ENCODE data around the gene KANK4. TPM values are rescaled to one million over a fixed set of nuclear protein-coding genes. Genes with fewer than 3 reads are reported as not detected.

The KANK4 gene
- under 1 TPM; 0.46 to 0.70 TPM for total RNA-seq
- 4.6 TPM for polyA plus RNA-seq (2013, experiment 1 of 2)
- 4.9 TPM for polyA plus RNA-seq (2013, experiment 2 of 2)
- long read RNA-seq, experiment 1, partial matches to known transcripts, result 0 of 1 reads
- long read RNA-seq, experiment 1, other reads (novel, unspliced or antisense), result 1 of 1 reads
- long read RNA-seq, experiment 2, full-length matches to known transcripts, result 1 of 1 reads
- long read RNA-seq, experiment 2, partial matches to known transcripts, result 0 of 1 reads
- long read RNA-seq, experiment 2, other reads (novel, unspliced or antisense), result 0 of 1 reads
- long read RNA-seq, experiment 3, full-length matches to known transcripts, result 2 of 3 reads
- long read RNA-seq, experiment 3, partial matches to known transcripts, result 0 of 3 reads
- long read RNA-seq, experiment 3, other reads (novel, unspliced or antisense), result 1 of 3 reads
- long read RNA-seq, experiment 4, partial matches to known transcripts, result 1 of 2 reads
- long read RNA-seq, experiment 4, other reads (novel, unspliced or antisense), result 1 of 2 reads

- DNase-seq, result peak; percentile 82
- Histone ChIP-seq H3K27me3 (ENCODE audit: control insufficient read depth, insufficient read depth, low read length, poor library complexity, severe bottlenecking) (peaks cover 69% of the 10 kb centered on the region), H3K27ac (ENCODE audit: low read depth, low read length) (no peak within 1 kb of the TSS), H3K36me3 (ENCODE audit: control insufficient read depth, insufficient read depth, low read length) (no peaks in the 10 kb centered on the region), H3K9ac (ENCODE audit: extremely low read depth, low read length, poor library complexity, severe bottlenecking) (no peak within 1 kb of the TSS), H3K9me3 (ENCODE audit: control insufficient read depth, low read length) (no peaks in the 10 kb centered on the region), H3K4me1 (ENCODE audit: control insufficient read depth, insufficient read depth, low read length) (no peaks in the 10 kb centered on the region), H3K4me3 (ENCODE audit: low read length) (peak within 1 kb of the TSS; percentile 74)
- peaks cover 64% of the 10 kb centered on the region for H3K27me3 Mint-ChIP-seq (ENCODE audit: insufficient read depth)
- no peaks in the 10 kb centered on the region for H3K9me3 Mint-ChIP-seq
- TF ChIP-seq, protein P1, sequence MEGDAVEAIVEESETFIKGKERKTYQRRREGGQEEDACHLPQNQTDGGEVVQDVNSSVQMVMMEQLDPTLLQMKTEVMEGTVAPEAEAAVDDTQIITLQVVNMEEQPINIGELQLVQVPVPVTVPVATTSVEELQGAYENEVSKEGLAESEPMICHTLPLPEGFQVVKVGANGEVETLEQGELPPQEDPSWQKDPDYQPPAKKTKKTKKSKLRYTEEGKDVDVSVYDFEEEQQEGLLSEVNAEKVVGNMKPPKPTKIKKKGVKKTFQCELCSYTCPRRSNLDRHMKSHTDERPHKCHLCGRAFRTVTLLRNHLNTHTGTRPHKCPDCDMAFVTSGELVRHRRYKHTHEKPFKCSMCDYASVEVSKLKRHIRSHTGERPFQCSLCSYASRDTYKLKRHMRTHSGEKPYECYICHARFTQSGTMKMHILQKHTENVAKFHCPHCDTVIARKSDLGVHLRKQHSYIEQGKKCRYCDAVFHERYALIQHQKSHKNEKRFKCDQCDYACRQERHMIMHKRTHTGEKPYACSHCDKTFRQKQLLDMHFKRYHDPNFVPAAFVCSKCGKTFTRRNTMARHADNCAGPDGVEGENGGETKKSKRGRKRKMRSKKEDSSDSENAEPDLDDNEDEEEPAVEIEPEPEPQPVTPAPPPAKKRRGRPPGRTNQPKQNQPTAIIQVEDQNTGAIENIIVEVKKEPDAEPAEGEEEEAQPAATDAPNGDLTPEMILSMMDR (conservative IDR thresholded peaks at IDR 0.05), result peak; percentile 27
- H3K27ac Mint-ChIP-seq, result no peak within 1 kb of the TSS
- H3K4me1 Mint-ChIP-seq, result peaks cover 5% of the 10 kb centered on the region
- WGBS, 2 experiments (ENCODE audit: insufficient coverage in 1 of 2, insufficient read length in 1 of 2), result 1% methylated on average over 12 to 84 of the region's 84 CpGs
- no peaks in the 10 kb centered on the region for H3K36me3 Mint-ChIP-seq (ENCODE audit: low read depth)
- peak within 1 kb of the TSS; percentile 58 for H3K4me3 Mint-ChIP-seq
Measured at GRCh38 chr1:62318756-62319544, at the start of gene KANK4. KANK4 (minus strand) TSS chr1:62319434; CDS start chr1:62281564, 37,870 bp downstream.

DNA sequence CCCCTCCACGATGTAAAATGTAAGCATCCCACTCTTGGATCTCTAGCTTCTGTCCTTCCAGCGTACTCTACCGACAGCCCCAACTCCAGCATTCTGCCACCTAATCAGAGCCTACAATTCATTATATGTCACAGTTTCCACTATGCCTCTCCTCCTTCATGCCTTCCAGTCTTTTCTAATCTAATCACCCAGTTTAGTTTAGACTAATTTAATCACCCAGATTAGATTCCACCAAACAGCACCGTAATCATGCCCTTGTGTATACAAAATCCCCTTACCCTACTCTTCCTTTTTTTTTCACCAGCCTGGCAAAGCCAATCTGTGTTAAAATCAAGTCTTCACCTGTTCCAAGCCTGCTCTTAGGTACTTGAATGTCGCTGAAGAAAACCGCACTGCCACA is 49.8 kb upstream of the KANK4 start:
- H3K9me3 Mint-ChIP-seq, result peaks cover 7% of the 10 kb centered on the region

GRCh38 chr1:62367005-62367557 is 47.8 kb upstream of the KANK4 start:
- no peak overlapping the region for H3K9ac ChIP-seq (ENCODE audit: extremely low read depth, low read length, poor library complexity, severe bottlenecking)

More for the DNA sequence above, 49.8 kb upstream of the KANK4 start:
- no peaks in the 10 kb centered on the region for H3K27me3 ChIP-seq (ENCODE audit: control insufficient read depth, insufficient read depth, low read length, poor library complexity, severe bottlenecking)
- no peak overlapping the region for H3K4me3 ChIP-seq (ENCODE audit: low read length)
- 94 to 99% methylated on average over 6 of the region's 6 CpGs for WGBS, 2 experiments (ENCODE audit: insufficient coverage in 1 of 2, insufficient read length in 1 of 2)
- Mint-ChIP-seq H3K36me3 (ENCODE audit: low read depth) (peaks cover 1% of the 10 kb centered on the region), H3K4me1 (no peaks in the 10 kb centered on the region), H3K27me3 (ENCODE audit: insufficient read depth) (no peaks in the 10 kb centered on the region), H3K4me3 (no peak overlapping the region), H3K27ac (no peak overlapping the region)
- H3K9me3 ChIP-seq (ENCODE audit: control insufficient read depth, low read length), result peaks cover 12% of the 10 kb centered on the region
- no peak overlapping the region for H3K27ac ChIP-seq (ENCODE audit: low read depth, low read length)
- TF ChIP-seq, protein P1 (conservative IDR thresholded peaks at IDR 0.05), result no peak
- no peak overlapping the region for H3K9ac ChIP-seq (ENCODE audit: extremely low read depth, low read length, poor library complexity, severe bottlenecking)
- H3K36me3 ChIP-seq (ENCODE audit: control insufficient read depth, insufficient read depth, low read length), result no peaks in the 10 kb centered on the region
- DNase-seq, result no peak
- no peaks in the 10 kb centered on the region for H3K4me1 ChIP-seq (ENCODE audit: control insufficient read depth, insufficient read depth, low read length)

More at GRCh38 chr1:62367005-62367557, 47.8 kb upstream of the KANK4 start:
- Histone ChIP-seq H3K4me3 (ENCODE audit: low read length) (no peak overlapping the region), H3K27me3 (ENCODE audit: control insufficient read depth, insufficient read depth, low read length, poor library complexity, severe bottlenecking) (no peaks in the 10 kb centered on the region), H3K9me3 (ENCODE audit: control insufficient read depth, low read length) (peaks cover 12% of the 10 kb centered on the region), H3K36me3 (ENCODE audit: control insufficient read depth, insufficient read depth, low read length) (no peaks in the 10 kb centered on the region), H3K4me1 (ENCODE audit: control insufficient read depth, insufficient read depth, low read length) (no peaks in the 10 kb centered on the region), H3K27ac (ENCODE audit: low read depth, low read length) (no peak overlapping the region)
- WGBS, 2 experiments (ENCODE audit: insufficient coverage in 1 of 2, insufficient read length in 1 of 2), result 93 to 95% methylated on average over 5 to 7 of the region's 7 CpGs
- H3K4me1 Mint-ChIP-seq, result no peaks in the 10 kb centered on the region
- H3K9me3 Mint-ChIP-seq, result peaks cover 7% of the 10 kb centered on the region
- no peak overlapping the region for H3K4me3 Mint-ChIP-seq
- no peaks in the 10 kb centered on the region for H3K27me3 Mint-ChIP-seq (ENCODE audit: insufficient read depth)
- peaks cover 1% of the 10 kb centered on the region for H3K36me3 Mint-ChIP-seq (ENCODE audit: low read depth)
- TF ChIP-seq, protein P1 (conservative IDR thresholded peaks at IDR 0.05), result no peak
- DNase-seq, result no peak
- no peak overlapping the region for H3K27ac Mint-ChIP-seq

Measured in endodermal cell (in vitro differentiated cells).